SIG-M5 treated with dmso at 0.1 percent for 504 hours (cell line): ENCODE measurements around the gene ASB18.

Source experiments
- DNase-seq: peaks from one replicate; lab custom pipeline; 2025; ENCODE audit not compliant: unreplicated experiment; lab: John Stamatoyannopoulos, UW

The ASB18 gene

GRCh38 chr2:236244256-236244655 lies 19.9 kb downstream of the ASB18 start:
- DNase-seq, result no peak

- DNase-seq, result no peak
These were observed 22.1 kb downstream of the ASB18 start for GRCh38 chr2:236242057-236242495.

- no peak for DNase-seq
These were observed 22.8 kb downstream of the ASB18 start for GRCh38 chr2:236241181-236242056.

GRCh38 chr2:236240228-236240990 lies 23.8 kb downstream of the ASB18 start:
- DNase-seq, result no peak

- no peak for DNase-seq
These were observed 24.7 kb downstream of the ASB18 start for GRCh38 chr2:236239276-236240065.

GRCh38 chr2:236238751-236239150 lies 25.5 kb downstream of the ASB18 start:
- no peak for DNase-seq

GRCh38 chr2:236237468-236238190 lies 26.6 kb downstream of the ASB18 start:
- DNase-seq, result no peak

DNA sequence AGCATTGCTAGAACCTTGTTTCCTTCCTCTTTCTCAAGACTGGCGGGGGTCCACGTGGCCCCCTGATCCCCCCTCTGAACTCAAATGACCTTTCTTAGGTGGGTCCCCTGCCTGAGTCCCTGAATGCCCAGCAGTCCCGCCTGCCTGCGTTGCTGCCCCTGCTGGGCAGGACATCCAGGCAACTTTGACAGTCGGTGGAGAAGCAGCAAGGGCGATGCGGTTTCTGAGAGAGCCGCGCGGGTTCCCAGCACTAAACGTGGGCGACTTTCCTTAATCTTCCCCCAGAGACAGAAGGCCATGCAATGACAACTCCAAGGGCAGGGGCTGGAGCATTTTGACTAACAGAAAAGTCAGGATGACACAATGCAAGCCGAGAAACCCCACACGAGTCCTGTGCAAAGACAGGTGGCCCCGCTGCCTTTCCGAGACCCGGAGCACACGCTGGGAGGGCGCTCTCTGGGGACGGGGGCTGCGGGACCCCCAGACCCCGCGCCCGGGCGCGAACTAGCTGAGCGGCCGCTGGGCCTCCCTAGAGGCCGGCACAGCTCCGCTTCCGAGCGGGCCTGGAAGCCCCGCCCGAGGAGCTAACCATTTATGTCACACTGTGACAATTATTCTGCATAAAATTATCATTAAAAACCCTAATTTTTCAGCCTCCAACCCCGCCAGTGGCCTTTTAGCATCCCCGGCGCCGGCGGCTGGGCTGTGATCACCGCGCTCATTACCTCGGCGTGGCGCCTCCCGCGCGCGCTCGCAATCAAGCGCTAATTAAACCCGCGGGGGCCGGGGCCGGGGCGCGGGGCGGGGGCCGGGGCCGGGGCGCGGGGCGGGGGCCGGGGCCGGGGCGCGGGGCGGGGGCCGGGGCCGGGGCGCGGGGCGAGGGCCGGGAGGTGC lies 27.4 kb downstream of the ASB18 start:
- DNase-seq, result no peak

GRCh38 chr2:236229186-236229585 lies 35.0 kb downstream of the ASB18 start:
- DNase-seq, result no peak

DNA sequence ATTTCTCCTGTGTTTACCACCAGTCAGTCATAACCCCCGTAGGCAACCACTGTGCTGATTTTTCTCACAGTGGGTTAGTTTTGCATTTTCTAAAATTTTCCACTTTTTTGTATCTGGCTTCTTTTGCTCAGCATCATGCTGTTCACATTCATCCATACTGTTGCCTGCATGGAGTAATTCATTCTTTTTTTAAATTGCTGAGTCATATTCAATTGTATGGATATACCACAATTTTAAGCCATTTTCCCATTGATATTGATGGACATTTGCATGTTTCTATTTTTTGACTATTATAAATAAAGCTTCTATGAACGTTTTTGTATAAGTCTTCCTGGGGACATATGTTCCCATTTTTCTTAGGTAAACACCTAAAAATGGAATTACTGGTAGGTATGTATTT lies 40.5 kb downstream of the ASB18 start:
- no peak for DNase-seq

DNA sequence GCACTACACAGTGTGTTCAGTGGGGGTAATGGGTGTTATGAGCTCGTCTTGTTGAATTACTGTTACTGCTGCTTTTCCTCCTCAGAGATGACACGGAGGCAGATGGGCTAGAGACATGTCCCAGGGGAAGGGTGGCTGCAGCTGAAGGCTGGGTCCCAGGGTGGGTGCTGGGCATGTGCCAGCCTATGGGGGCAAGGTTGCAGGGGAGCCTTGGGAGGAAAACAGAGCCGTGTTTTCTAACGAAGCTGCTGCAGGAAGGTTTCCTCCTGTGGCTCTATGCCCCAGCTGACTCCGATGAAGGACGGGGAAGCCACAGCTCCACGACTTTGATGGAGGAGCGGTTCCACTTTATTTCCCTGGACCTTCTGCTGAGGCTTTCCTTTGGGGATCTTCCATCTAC lies 42.4 kb downstream of the ASB18 start:
- no peak for DNase-seq

- DNase-seq, result no peak
These were observed 44.8 kb downstream of the ASB18 start for GRCh38 chr2:236219411-236219810.

DNA sequence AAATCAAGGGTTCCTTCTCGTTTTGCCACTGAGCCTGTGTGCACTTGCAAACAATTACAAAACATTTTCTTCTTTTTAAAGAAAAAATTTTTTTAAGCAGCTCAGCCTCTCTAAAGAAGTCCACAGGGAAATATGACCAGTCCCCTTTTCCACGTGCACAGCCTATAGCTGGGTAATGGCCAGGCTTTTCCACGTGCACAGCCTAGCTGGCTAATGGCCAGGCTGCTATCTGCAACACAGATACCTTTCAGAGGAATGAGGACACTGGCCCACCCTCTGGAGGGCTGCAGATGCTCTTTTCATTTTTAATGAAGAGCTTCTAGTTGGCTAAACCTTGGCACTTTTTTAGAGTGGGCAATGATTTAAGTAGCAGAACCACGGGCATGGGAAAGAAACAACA lies 46.3 kb downstream of the ASB18 start:
- DNase-seq, result no peak

GRCh38 chr2:236216711-236217110 lies 47.5 kb downstream of the ASB18 start:
- DNase-seq, result no peak

DNA sequence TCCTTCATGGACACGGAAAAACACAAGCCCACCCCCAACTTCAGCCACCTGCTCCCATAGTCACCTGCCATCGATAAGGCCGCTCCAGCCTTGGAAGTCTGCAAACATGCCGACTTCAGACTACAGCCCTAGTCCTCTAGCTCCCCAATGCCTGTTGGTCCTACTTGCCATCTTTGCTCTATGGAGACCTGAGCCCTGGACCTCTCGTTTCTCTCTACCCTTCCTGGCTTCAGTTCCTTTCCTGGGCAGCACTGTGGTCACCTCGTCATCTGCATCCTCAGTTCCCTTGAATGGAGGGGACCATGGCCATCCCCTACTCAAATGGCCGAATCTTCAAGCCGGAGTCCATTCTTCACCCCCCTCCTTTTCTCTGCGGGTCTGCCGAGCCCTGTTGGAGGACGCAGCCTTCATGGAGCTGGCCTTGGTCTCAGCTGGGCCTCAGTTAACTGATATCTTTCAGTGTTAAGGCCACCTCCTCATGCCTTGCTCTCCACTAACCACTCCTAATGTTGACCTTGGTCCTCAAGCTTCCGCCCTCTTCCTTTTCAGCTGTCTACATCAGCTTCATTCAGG lies 48.4 kb downstream of the ASB18 start:
- DNase-seq, result no peak

GRCh38 chr2:236215196-236215595 lies 49.0 kb downstream of the ASB18 start:
- DNase-seq, result no peak

DNA sequence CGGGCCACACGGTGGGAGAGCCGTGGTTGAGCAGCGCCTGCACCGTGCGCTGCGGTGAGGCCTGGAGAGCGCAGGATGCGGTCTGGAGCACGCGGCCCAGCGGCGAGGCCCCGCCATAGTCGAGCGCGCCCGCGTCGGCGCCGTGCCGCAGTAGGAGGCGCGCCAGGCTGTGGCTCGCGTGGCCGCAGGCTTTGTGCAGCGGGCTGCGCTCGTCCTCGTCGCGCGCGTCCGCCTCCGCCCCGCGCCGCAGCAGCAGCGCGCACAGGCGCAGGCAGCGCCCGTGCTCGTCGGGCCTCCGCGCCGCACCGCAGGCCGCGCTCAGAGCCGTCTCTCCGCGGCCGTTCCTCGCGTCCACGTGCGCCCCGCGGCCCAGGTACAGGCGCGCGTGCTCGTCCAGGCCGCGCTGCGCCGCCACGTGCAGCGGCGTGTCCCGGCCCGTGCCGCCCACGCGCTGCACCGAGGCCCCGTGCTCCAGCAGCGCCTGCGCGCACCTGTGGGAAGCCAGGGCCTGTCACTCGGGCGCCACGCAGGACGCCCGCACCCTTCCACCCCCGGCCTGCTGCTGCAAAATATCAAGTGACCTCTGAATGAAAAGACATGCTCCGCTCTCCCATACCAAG lies 49.7 kb downstream of the ASB18 start:
- no peak for DNase-seq

GRCh38 chr2:236211296-236211695 lies 52.9 kb downstream of the ASB18 start:
- no peak for DNase-seq

GRCh38 chr2:236210536-236210935 lies 53.7 kb downstream of the ASB18 start:
- no peak for DNase-seq
